ENCODE results near the gene UNC45A. TPM values are rescaled to one million over a fixed set of nuclear protein-coding genes. Genes with fewer than 3 reads are reported as not detected.

Gene UNC45A
- total and polyA plus RNA-seq, 2 of the 13 experiments (the other 11 are each of a cell fraction or from before 2014, with no cell fraction given), result 33.8 to 39.7 TPM

DNA sequence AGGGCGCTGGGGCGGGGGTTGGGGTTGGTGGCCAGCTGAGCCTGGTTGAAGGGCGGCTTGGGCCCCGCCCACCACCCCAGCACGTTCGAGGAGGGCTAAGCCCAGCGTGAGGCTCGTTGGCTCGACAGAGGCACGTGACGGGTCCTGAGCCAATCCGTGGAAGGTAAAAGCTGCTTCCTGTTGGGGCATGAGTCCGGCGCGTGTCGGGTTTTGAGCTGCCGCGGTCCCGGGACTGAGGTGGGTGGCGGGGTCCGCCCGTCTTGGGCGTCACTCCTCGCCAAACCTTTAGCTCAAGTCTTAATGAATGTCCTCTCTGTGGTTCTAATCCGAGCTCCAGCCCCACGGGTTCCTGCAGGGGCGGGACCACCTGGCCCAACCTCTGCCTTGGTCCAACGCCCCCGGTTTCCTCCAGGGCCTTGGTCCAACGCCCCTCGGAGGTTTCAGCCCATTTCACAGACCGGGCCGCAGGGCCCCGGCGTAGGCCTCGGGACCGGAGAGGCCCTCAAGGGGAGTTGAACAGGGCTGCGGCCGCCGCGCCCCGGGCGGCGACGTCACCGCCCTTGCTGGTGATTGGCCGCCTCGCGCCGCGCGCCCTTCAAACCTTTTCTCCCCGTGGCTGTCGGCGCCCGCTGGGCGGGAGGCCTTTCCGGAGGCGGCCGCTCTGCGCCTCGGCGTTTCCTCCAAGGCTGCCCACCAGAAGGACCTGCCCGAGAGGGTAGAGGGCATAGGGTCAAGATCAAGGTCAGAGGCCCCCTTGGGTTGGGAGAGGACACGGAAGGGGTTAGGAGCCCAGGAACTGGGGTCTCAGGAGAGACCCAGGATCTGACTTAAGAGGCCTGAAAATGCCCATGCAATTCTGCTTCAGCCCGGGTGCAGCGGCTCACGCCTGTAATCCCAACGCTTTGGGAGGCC is 19.9 kb downstream of the UNC45A start, which contains the start of gene RCCD1 (continued):
- TF ChIP-seq, protein P1, sequence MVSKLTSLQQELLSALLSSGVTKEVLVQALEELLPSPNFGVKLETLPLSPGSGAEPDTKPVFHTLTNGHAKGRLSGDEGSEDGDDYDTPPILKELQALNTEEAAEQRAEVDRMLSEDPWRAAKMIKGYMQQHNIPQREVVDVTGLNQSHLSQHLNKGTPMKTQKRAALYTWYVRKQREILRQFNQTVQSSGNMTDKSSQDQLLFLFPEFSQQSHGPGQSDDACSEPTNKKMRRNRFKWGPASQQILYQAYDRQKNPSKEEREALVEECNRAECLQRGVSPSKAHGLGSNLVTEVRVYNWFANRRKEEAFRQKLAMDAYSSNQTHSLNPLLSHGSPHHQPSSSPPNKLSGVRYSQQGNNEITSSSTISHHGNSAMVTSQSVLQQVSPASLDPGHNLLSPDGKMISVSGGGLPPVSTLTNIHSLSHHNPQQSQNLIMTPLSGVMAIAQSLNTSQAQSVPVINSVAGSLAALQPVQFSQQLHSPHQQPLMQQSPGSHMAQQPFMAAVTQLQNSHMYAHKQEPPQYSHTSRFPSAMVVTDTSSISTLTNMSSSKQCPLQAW (CRISPR knock-in tag; IDR thresholded peaks at IDR 0.05), result peak; percentile 15; the same call in 1 of the 2 replicates
- no peak for TF ChIP-seq NR2F6 (IDR thresholded peaks at IDR 0.05)
- TF ChIP-seq NR2F6 (CRISPR knock-in tag; IDR thresholded peaks at IDR 0.05), result 0 out of 2 replicates have a peak, but pooled peaks have one; percentile 29
- 0 out of 2 replicates have a peak, but pooled peaks have one; percentile 41 for TF ChIP-seq ZNF530 (CRISPR knock-in tag; IDR thresholded peaks at IDR 0.05; ENCODE audit: low read depth)
- TF ChIP-seq NFKB2 (CRISPR knock-in tag; IDR thresholded peaks at IDR 0.05; ENCODE audit: borderline replicate concordance), result peak; percentile 87; the same call in 1 of the 2 replicates
- TF ChIP-seq, protein P2, sequence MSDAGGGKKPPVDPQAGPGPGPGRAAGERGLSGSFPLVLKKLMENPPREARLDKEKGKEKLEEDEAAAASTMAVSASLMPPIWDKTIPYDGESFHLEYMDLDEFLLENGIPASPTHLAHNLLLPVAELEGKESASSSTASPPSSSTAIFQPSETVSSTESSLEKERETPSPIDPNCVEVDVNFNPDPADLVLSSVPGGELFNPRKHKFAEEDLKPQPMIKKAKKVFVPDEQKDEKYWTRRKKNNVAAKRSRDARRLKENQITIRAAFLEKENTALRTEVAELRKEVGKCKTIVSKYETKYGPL (CRISPR knock-in tag; IDR thresholded peaks at IDR 0.05), result no peak
- TF ChIP-seq, protein P3, sequence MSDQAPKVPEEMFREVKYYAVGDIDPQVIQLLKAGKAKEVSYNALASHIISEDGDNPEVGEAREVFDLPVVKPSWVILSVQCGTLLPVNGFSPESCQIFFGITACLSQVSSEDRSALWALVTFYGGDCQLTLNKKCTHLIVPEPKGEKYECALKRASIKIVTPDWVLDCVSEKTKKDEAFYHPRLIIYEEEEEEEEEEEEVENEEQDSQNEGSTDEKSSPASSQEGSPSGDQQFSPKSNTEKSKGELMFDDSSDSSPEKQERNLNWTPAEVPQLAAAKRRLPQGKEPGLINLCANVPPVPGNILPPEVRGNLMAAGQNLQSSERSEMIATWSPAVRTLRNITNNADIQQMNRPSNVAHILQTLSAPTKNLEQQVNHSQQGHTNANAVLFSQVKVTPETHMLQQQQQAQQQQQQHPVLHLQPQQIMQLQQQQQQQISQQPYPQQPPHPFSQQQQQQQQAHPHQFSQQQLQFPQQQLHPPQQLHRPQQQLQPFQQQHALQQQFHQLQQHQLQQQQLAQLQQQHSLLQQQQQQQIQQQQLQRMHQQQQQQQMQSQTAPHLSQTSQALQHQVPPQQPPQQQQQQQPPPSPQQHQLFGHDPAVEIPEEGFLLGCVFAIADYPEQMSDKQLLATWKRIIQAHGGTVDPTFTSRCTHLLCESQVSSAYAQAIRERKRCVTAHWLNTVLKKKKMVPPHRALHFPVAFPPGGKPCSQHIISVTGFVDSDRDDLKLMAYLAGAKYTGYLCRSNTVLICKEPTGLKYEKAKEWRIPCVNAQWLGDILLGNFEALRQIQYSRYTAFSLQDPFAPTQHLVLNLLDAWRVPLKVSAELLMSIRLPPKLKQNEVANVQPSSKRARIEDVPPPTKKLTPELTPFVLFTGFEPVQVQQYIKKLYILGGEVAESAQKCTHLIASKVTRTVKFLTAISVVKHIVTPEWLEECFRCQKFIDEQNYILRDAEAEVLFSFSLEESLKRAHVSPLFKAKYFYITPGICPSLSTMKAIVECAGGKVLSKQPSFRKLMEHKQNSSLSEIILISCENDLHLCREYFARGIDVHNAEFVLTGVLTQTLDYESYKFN (CRISPR knock-in tag; conservative IDR thresholded peaks at IDR 0.05), result no peak
- peak; percentile 100 for TF ChIP-seq ZNF326 (CRISPR knock-in tag; IDR thresholded peaks at IDR 0.05; ENCODE audit: borderline replicate concordance)
- TF ChIP-seq ATF7-NPFF (CRISPR knock-in tag; IDR thresholded peaks at IDR 0.05; ENCODE audit: low read depth), result peak; percentile 90; the same call in 1 of the 2 replicates
- TF ChIP-seq, protein P4, sequence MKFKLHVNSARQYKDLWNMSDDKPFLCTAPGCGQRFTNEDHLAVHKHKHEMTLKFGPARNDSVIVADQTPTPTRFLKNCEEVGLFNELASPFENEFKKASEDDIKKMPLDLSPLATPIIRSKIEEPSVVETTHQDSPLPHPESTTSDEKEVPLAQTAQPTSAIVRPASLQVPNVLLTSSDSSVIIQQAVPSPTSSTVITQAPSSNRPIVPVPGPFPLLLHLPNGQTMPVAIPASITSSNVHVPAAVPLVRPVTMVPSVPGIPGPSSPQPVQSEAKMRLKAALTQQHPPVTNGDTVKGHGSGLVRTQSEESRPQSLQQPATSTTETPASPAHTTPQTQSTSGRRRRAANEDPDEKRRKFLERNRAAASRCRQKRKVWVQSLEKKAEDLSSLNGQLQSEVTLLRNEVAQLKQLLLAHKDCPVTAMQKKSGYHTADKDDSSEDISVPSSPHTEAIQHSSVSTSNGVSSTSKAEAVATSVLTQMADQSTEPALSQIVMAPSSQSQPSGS (CRISPR knock-in tag; IDR thresholded peaks at IDR 0.05), result peak; percentile 96
- no peak for TF ChIP-seq NR2F1 (CRISPR knock-in tag; IDR thresholded peaks at IDR 0.05)
- TF ChIP-seq, protein P5, sequence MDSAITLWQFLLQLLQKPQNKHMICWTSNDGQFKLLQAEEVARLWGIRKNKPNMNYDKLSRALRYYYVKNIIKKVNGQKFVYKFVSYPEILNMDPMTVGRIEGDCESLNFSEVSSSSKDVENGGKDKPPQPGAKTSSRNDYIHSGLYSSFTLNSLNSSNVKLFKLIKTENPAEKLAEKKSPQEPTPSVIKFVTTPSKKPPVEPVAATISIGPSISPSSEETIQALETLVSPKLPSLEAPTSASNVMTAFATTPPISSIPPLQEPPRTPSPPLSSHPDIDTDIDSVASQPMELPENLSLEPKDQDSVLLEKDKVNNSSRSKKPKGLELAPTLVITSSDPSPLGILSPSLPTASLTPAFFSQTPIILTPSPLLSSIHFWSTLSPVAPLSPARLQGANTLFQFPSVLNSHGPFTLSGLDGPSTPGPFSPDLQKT (CRISPR knock-in tag; IDR thresholded peaks at IDR 0.05; ENCODE audit: borderline replicate concordance), result peak; percentile 23; the same call in 1 of the 2 replicates
- no peak for TF ChIP-seq GPN1 (CRISPR knock-in tag; IDR thresholded peaks at IDR 0.05; ENCODE audit: borderline replicate concordance)
- peak; percentile 24; the same call in 1 of the 2 replicates for TF ChIP-seq NRL (CRISPR knock-in tag; IDR thresholded peaks at IDR 0.05; ENCODE audit: borderline replicate concordance)
- peak; percentile 85 for TF ChIP-seq NFYC (CRISPR knock-in tag; IDR thresholded peaks at IDR 0.05)
- TF ChIP-seq, protein P6, sequence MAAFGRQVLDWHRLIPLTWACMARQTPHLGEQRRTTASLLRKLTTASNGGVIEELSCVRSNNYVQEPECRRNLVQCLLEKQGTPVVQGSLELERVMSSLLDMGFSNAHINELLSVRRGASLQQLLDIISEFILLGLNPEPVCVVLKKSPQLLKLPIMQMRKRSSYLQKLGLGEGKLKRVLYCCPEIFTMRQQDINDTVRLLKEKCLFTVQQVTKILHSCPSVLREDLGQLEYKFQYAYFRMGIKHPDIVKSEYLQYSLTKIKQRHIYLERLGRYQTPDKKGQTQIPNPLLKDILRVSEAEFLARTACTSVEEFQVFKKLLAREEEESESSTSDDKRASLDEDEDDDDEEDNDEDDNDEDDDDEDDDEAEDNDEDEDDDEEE (CRISPR knock-in tag; IDR thresholded peaks at IDR 0.05), result no peak
- TF ChIP-seq IKZF1 (IDR thresholded peaks at IDR 0.05), result no peak
- no peak for TF ChIP-seq TBP (CRISPR knock-in tag; IDR thresholded peaks at IDR 0.05)
- no peak for TF ChIP-seq NCOR1 (IDR thresholded peaks at IDR 0.05; ENCODE audit: borderline replicate concordance, low read length)

All from HepG2 (cell line).